Astrocyte of the cerebellum (primary cell): ENCODE results near the gene ATP6V0B.

Experiments
- DNase-seq: peaks from one replicate; pipeline ENCODE4 v3.0.0-alpha.2; 2011; ENCODE audit warnings: low read depth
- H3K4me3 ChIP-seq: 2 replicates; pipeline ENCODE4 v1.5.1; 2011; ENCODE audit warnings: mild to moderate bottlenecking, low read depth, low read length, moderate library complexity
- CTCF ChIP-seq: IDR thresholded peaks from 2 replicates; pipeline ENCODE4 v1.5.1; 2012; ENCODE audit warnings: low read length, low read depth, moderate library complexity, mild to moderate bottlenecking; ENCODE audit errors: missing control alignments
- in situ Hi-C: cut with HindIII; loops from 2 replicates; pipeline ENCODE4 v1.10.0; 2017; ENCODE audit warnings: low sequenced_read_pairs

ATP6V0B gene

GRCh38 chr1:43985984-43986595 lies 11.3 kb downstream of the ATP6V0B start:
- H3K4me3 ChIP-seq, result no peak overlapping the region
- in situ Hi-C loops, result no loop called here
- no peak for DNase-seq
- no peak for TF ChIP-seq CTCF

- in situ Hi-C loops, result no loop called here
- H3K4me3 ChIP-seq, result no peak overlapping the region
- no peak for DNase-seq
- TF ChIP-seq CTCF, result peak; percentile 2
Measured at GRCh38 chr1:43986712-43987111, 12.0 kb downstream of the ATP6V0B start.

GRCh38 chr1:43987159-43987902 lies 12.6 kb downstream of the ATP6V0B start:
- in situ Hi-C loops, result no loop called here
- no peak for DNase-seq
- no peak overlapping the region for H3K4me3 ChIP-seq
- TF ChIP-seq CTCF, result no peak

GRCh38 chr1:43990271-43991199 lies 15.8 kb downstream of the ATP6V0B start:
- no peak for TF ChIP-seq CTCF
- no peak for DNase-seq
- in situ Hi-C loops, result loop anchor here (5.0 kb wide), 1 partner anchor 228 kb away; no protein-coding TSS in a partner anchor
- peak overlapping the region; percentile 52 for H3K4me3 ChIP-seq

GRCh38 chr1:43991200-43991475 lies 16.4 kb downstream of the ATP6V0B start:
- DNase-seq, result no peak
- TF ChIP-seq CTCF, result no peak
- in situ Hi-C loops, result loop anchor here (5.0 kb wide), 1 partner anchor 229 kb away; no protein-coding TSS in a partner anchor
- peak overlapping the region; percentile 52 for H3K4me3 ChIP-seq

- DNase-seq, result peak; percentile 15
- peak within 1 kb of the TSS; percentile 52 for H3K4me3 ChIP-seq
- TF ChIP-seq CTCF, result no peak
- in situ Hi-C loops, result loop anchor here (5.0 kb wide), 1 partner anchor 229 kb away; no protein-coding TSS in a partner anchor
Measured at GRCh38 chr1:43991476-43992231, 16.9 kb downstream of the ATP6V0B start, which contains the start of gene CCDC24. Gene CCDC24 (plus strand): TSS chr1:43991599. CDS start chr1:43991879, 280 bp downstream.
